Kidney (tissue), 14 donors: ENCODE data around the gene AP1S3. TPM values are rescaled to one million over a fixed set of nuclear protein-coding genes. Genes with fewer than 3 reads are reported as not detected.

Source experiments
- DNase-seq, 5 donors: peaks; one replicate each; pipeline ENCODE4 v3.0.0-alpha.2; 2013 to 2020
- FAIRE-seq: peaks from 2 replicates; lab custom pipeline; 2012; peaks lifted over from hg19 to GRCh38; lab: Jason Lieb, UNC
- H3K27ac ChIP-seq, 2 donors: one replicate each; pipeline ENCODE4 v1.7.0; 2013; ENCODE audit warnings: low read depth in 2 of 2, low read length in 2 of 2, inconsistent platforms in 1 of 2
- H3K27me3 ChIP-seq: one replicate; pipeline ENCODE4 v1.7.1; 2013; ENCODE audit warnings: low read length, inconsistent platforms; ENCODE audit not compliant: control insufficient read depth, insufficient read depth
- H3K36me3 ChIP-seq, 3 donors: one replicate each; pipeline versions ENCODE4 v1.7.0 to v1.7.1; 2013; ENCODE audit warnings: low read length in 3 of 3, control low read depth in 1 of 3, inconsistent platforms in 1 of 3; ENCODE audit not compliant: insufficient read depth in 3 of 3, control insufficient read depth in 2 of 3
- H3K4me1 ChIP-seq, 3 donors: one replicate each; pipeline versions ENCODE4 v1.7.0 to v1.7.1; 2013; ENCODE audit warnings: low read length in 3 of 3, inconsistent platforms in 1 of 3, low read depth in 1 of 3; ENCODE audit not compliant: control insufficient read depth in 2 of 3, insufficient read depth in 2 of 3
- H3K4me3 ChIP-seq, 3 donors: one replicate each; pipeline versions ENCODE4 v1.7.0 to v1.8.1; 2013; ENCODE audit warnings: low read length in 3 of 3, control low read depth in 1 of 3, inconsistent platforms in 1 of 3
- H3K9ac ChIP-seq, 3 donors: one replicate each; pipeline versions ENCODE4 v1.7.0 to v1.7.1; 2013; ENCODE audit warnings: low read length in 3 of 3, control low read depth in 1 of 3, inconsistent platforms in 1 of 3
- H3K9me3 ChIP-seq, 3 donors: one replicate each; pipeline versions ENCODE4 v1.7.0 to v1.7.1; 2013; ENCODE audit warnings: low read length in 3 of 3, control low read depth in 1 of 3, inconsistent platforms in 1 of 3; ENCODE audit not compliant: control insufficient read depth in 2 of 3, insufficient read depth in 1 of 3
- CTCF ChIP-seq: IDR thresholded peaks from 3 replicates; pipeline ENCODE4 v1.5.1; 2012; ENCODE audit warnings: mild to moderate bottlenecking, moderate library complexity, borderline replicate concordance; ENCODE audit not compliant: insufficient read depth; ENCODE audit errors: extremely low read depth
- intact Hi-C: fragments of 100-400 bp; cut with DNase I; formaldehyde crosslinking; loops from one replicate; pipeline ENCODE4 v1.11.1; 2022
- polyA plus RNA-seq: library from polyadenylated mRNA; stranded (reverse); fragments of 350-450 nt; fragmentation: Illumina TruSeq; extraction: RNeasy Lipid Tissue Mini Kit (QIAGEN cat#74804); gene quantifications from one replicate; pipeline ENCODE4 v1.2.3, GENCODE V29; 2014; ENCODE audit warnings: low read depth, low replicate concordance; ENCODE audit not compliant: insufficient read depth
- total RNA-seq: library from RNA; stranded (reverse); fragmentation: NEBNext Ultra II Directional; extraction: Animal tissue kit (Norgen Biotek cat#: 25700); gene quantifications from one replicate; pipeline ENCODE4 v1.2.1, GENCODE V29; 2021
- donor health status: control.
- donor health status: control.
- donor health status: control.
- donor health status: control.
- donor health status: control.
- donor health status: DM: yes; HTN: yes; CAD: no.
- donor health status: Normal renal cell carcinoma (clear cell type).

AP1S3 gene
- total and polyA plus RNA-seq, 2 donors from 2014 or later = 2.5 to 85.3 TPM

- Histone ChIP-seq H3K4me3 (no peak overlapping the region), H3K9me3 (no peaks in the 10 kb centered on the region), H3K4me1 (no peaks in the 10 kb centered on the region), H3K36me3 (no peaks in the 10 kb centered on the region), H3K27ac (no peak overlapping the region), H3K27me3 (no peaks in the 10 kb centered on the region), H3K9ac (no peak overlapping the region)
- DNase-seq = no peak
- intact Hi-C loops = no loop called here
- FAIRE-seq = no peak
- TF ChIP-seq CTCF = no peak
These were observed 50.4 kb downstream of the AP1S3 start for GRCh38 chr2:223786943-223787342.

GRCh38 chr2:223786236-223786635 is 51.1 kb downstream of the AP1S3 start:
- no peak for FAIRE-seq
- H3K27ac ChIP-seq = no peak overlapping the region
- no peak overlapping the region for H3K9ac ChIP-seq
- no peaks in the 10 kb centered on the region for H3K27me3 ChIP-seq
- H3K4me3 ChIP-seq = no peak overlapping the region
- no peaks in the 10 kb centered on the region for H3K36me3 ChIP-seq
- H3K9me3 ChIP-seq = no peaks in the 10 kb centered on the region
- intact Hi-C loops = no loop called here
- no peak for TF ChIP-seq CTCF
- DNase-seq = no peak
- no peaks in the 10 kb centered on the region for H3K4me1 ChIP-seq

- Histone ChIP-seq H3K9me3 (no peaks in the 10 kb centered on the region), H3K9ac (no peak overlapping the region), H3K36me3 (no peaks in the 10 kb centered on the region), H3K4me1 (no peaks in the 10 kb centered on the region), H3K27me3 (no peaks in the 10 kb centered on the region), H3K27ac (no peak overlapping the region), H3K4me3 (no peak overlapping the region)
- intact Hi-C loops = no loop called here
- peak in 1 of 5 donors; percentile 31 for DNase-seq
- no peak for TF ChIP-seq CTCF
- FAIRE-seq = no peak
These were observed 53.1 kb downstream of the AP1S3 start for GRCh38 chr2:223784221-223784772.

- Histone ChIP-seq H3K27me3 (no peaks in the 10 kb centered on the region), H3K9ac (no peak overlapping the region), H3K9me3 (no peaks in the 10 kb centered on the region), H3K4me1 (no peaks in the 10 kb centered on the region), H3K4me3 (no peak overlapping the region), H3K36me3 (no peaks in the 10 kb centered on the region), H3K27ac (no peak overlapping the region)
- intact Hi-C loops = no loop called here
- DNase-seq (peak in 2 of 5 donors; percentile 47 to 66), FAIRE-seq (no peak)
- no peak for TF ChIP-seq CTCF
These were observed 54.8 kb downstream of the AP1S3 start for GRCh38 chr2:223782629-223783028.
